Stimulated activated CD4-positive, alpha-beta T cell treated with anti-CD3 and anti-CD28 coated beads, Interleukin-2, amount 100 ng/mL, for 24 hours (primary cell): ENCODE measurements around the gene PLXDC1.
A peak's percentile ranks its signal among the peaks of the same experiment; 100 is the strongest.
"Not testable (repeated sequence)": the region's sequence is repeated elsewhere in the genome, so short reads cannot be mapped to it uniquely, and the experiment has no call there.

ENCODE experiments used
- DNase-seq, 2 donors: peaks; one replicate each; pipeline ENCODE4 v3.0.0-alpha.2; 2020

The PLXDC1 gene

GRCh38 chr17:39057701-39058206 is 93.7 kb downstream of the PLXDC1 start:
- DNase-seq, result no peak

- no peak for DNase-seq
These were observed 97.3 kb downstream of the PLXDC1 start for GRCh38 chr17:39054111-39054645.

GRCh38 chr17:39052423-39052822 is 99.0 kb downstream of the PLXDC1 start:
- DNase-seq, result not testable (repeated sequence)

- no peak for DNase-seq
These were observed 100.3 kb downstream of the PLXDC1 start for GRCh38 chr17:39051001-39051585.

GRCh38 chr17:39045948-39046679 is 105.3 kb downstream of the PLXDC1 start:
- DNase-seq, result no peak

- no peak for DNase-seq
These were observed 115.4 kb downstream of the PLXDC1 start for GRCh38 chr17:39036009-39036408.

- not testable (repeated sequence) for DNase-seq
These were observed 115.9 kb downstream of the PLXDC1 start for GRCh38 chr17:39035578-39035977.

GRCh38 chr17:39028690-39029089 is 122.7 kb downstream of the PLXDC1 start:
- no peak for DNase-seq

GRCh38 chr17:39027455-39028035 is 123.9 kb downstream of the PLXDC1 start:
- no peak for DNase-seq

GRCh38 chr17:39026980-39027451 is 124.4 kb downstream of the PLXDC1 start:
- DNase-seq, result peak; percentile 26 to 49

- not testable (repeated sequence) for DNase-seq
These were observed 125.1 kb downstream of the PLXDC1 start for GRCh38 chr17:39026346-39026745.

- no peak for DNase-seq
These were observed 128.5 kb downstream of the PLXDC1 start for GRCh38 chr17:39022924-39023323.

- DNase-seq, result not testable (repeated sequence)
These were observed 131.4 kb downstream of the PLXDC1 start for GRCh38 chr17:39020037-39020436.

GRCh38 chr17:39018267-39019134 is 132.9 kb downstream of the PLXDC1 start:
- peak; percentile 26 to 40 for DNase-seq

GRCh38 chr17:39016193-39017153 is 135.0 kb downstream of the PLXDC1 start:
- no peak for DNase-seq

GRCh38 chr17:39015546-39015935 is 135.9 kb downstream of the PLXDC1 start:
- DNase-seq, result no peak

GRCh38 chr17:39014795-39015545 is 136.5 kb downstream of the PLXDC1 start:
- DNase-seq, result no peak

GRCh38 chr17:39014044-39014794 is 137.2 kb downstream of the PLXDC1 start:
- DNase-seq, result no peak
